HCT116 (cell line): Measurements from ENCODE around the gene DTYMK. TPM values are rescaled to one million over a fixed set of nuclear protein-coding genes. Genes with fewer than 3 reads are reported as not detected.

Experiments used
- ATAC-seq: fragments of 200-7000 bp; cut with Tn5 transposase; 2 replicates; pipeline ENCODE4 v1.9.1; 2020; ENCODE audit warnings: mild to moderate bottlenecking, moderate library complexity
- BruUV-seq: library from RNA; stranded (reverse); fragments of 400-500 nt; replicated peaks from 2 replicates; lab custom pipeline; 2021; lab: Mats Ljungman, UMichigan
- CTCF ChIA-PET: fragments of 300-600 bp; sonication (Branson Sonifier 250); formaldehyde crosslinking; loops from one replicate; lab custom pipeline; 2021; ENCODE audit warnings: antibody characterized with exemption; lab: Charles Lee
- POLR2A ChIA-PET: fragments of 300-600, 350-600 bp; sonication (Branson Sonifier 250); formaldehyde crosslinking; loops from one replicate; lab custom pipeline; 2021; ENCODE audit warnings: antibody characterized with exemption; lab: Charles Lee
- RAD21 ChIA-PET, 2 experiments: fragments of 300-600 bp; sonication (Branson Sonifier 250); formaldehyde crosslinking; loops; one replicate each; lab custom pipeline; 2023; ENCODE audit warnings: low total read pairs in 2 of 2; ENCODE audit not compliant: uncharacterized antibody in 2 of 2, unreplicated experiment in 2 of 2, low non-redundant PET in 1 of 2; lab: Charles Lee
- DNase-seq: peaks from one replicate; pipeline ENCODE4 v3.0.0-alpha.2; 2010; ENCODE audit warnings: low read depth, low spot score
- H2AFZ ChIP-seq: fragments of 200-600 bp; shearing (Covaris generic), sonication (generic); 2 replicates; pipeline ENCODE4 v1.6.1; 2017; ENCODE audit warnings: low read depth, mixed run types, mixed read lengths, antibody characterized with exemption, low read length; ENCODE audit not compliant: poor library complexity, severe bottlenecking
- H3K27ac ChIP-seq: 2 replicates; pipeline ENCODE4 v1.5.1; 2012; ENCODE audit warnings: low read depth, low read length
- H3K27me3 ChIP-seq: fragments of 200-600 bp; sonication (generic); 2 replicates; pipeline ENCODE4 v1.6.1; 2016; ENCODE audit warnings: mixed run types, low read length, mixed read lengths; ENCODE audit not compliant: insufficient read depth
- H3K36me3 ChIP-seq, 2 experiments: fragments of 200-500 bp in 1 of 2; fragments of 200-600 bp in 1 of 2; sonication (Bioruptor generic) in 1 of 2; sonication (generic) in 1 of 2; 2 replicates each; pipeline versions ENCODE4 v1.5.1 to v1.6.1; 2014 to 2016; ENCODE audit warnings: low read length in 2 of 2, inconsistent platforms in 1 of 2, mixed read lengths in 1 of 2, mixed run types in 1 of 2; ENCODE audit not compliant: insufficient read depth in 2 of 2, control insufficient read depth in 1 of 2
- H3K4me1 ChIP-seq, 2 experiments: fragments of 200-600 bp in 1 of 2; sonication (generic) in 1 of 2; 2 replicates each; pipeline versions ENCODE4 v1.5.1 to v1.6.1; 2012 to 2017; ENCODE audit warnings: low read length in 2 of 2, inconsistent platforms in 1 of 2, mild to moderate bottlenecking in 1 of 2, mixed read lengths in 1 of 2, mixed run types in 1 of 2, moderate library complexity in 1 of 2; ENCODE audit not compliant: insufficient read depth in 2 of 2, control insufficient read depth in 1 of 2
- H3K4me2 ChIP-seq: fragments of 200-600 bp; sonication (generic); 2 replicates; pipeline ENCODE4 v1.6.1; 2017; ENCODE audit warnings: mixed run types, low read length, mixed read lengths
- H3K4me3 ChIP-seq, 2 experiments: fragments of 200-600 bp in 1 of 2; sonication (generic) in 1 of 2; replicated peaks in 1 of 2; 2 replicates each; pipeline ENCODE4 v1.5.1; 2011 to 2016; ENCODE audit warnings: low read length in 2 of 2, control low read depth in 1 of 2, low read depth in 1 of 2, mild to moderate bottlenecking in 1 of 2, mixed read lengths in 1 of 2, mixed run types in 1 of 2
- H3K79me2 ChIP-seq: fragments of 200-600 bp; sonication (generic); 2 replicates; pipeline ENCODE4 v1.6.1; 2017; ENCODE audit warnings: mild to moderate bottlenecking, mixed run types, low read length, moderate library complexity, mixed read lengths; ENCODE audit not compliant: insufficient read depth
- H3K9ac ChIP-seq: fragments of 200-600 bp; sonication (generic); 2 replicates; pipeline ENCODE4 v1.6.1; 2016; ENCODE audit warnings: low read length, mixed read lengths
- H3K9me2 ChIP-seq: fragments of 200-600 bp; sonication (generic), shearing (Covaris generic); 2 replicates; pipeline ENCODE4 v1.6.1; 2017; ENCODE audit warnings: mixed run types, mild to moderate bottlenecking, moderate library complexity; ENCODE audit not compliant: insufficient read depth
- H3K9me3 ChIP-seq, 2 experiments: fragments of 200-500 bp in 1 of 2; fragments of 200-600 bp in 1 of 2; sonication (Bioruptor generic) in 1 of 2; sonication (generic) in 1 of 2; 2 replicates each; pipeline ENCODE4 v1.6.1; 2014 to 2017; ENCODE audit warnings: low read length in 2 of 2, mixed read lengths in 2 of 2, inconsistent platforms in 1 of 2, low read depth in 1 of 2, mild to moderate bottlenecking in 1 of 2, mixed run types in 1 of 2, moderate library complexity in 1 of 2; ENCODE audit not compliant: control insufficient read depth in 1 of 2, insufficient read depth in 1 of 2
- H4K20me1 ChIP-seq: fragments of 200-600 bp; sonication (generic), shearing (Covaris generic); 2 replicates; pipeline ENCODE4 v1.6.1; 2017; ENCODE audit warnings: mixed run types, mild to moderate bottlenecking, moderate library complexity; ENCODE audit not compliant: insufficient read depth
- CBX3 ChIP-seq: IDR thresholded peaks from 2 replicates; pipeline ENCODE4 v1.6.1; 2012; ENCODE audit warnings: low read depth
- CEBPB ChIP-seq: IDR thresholded peaks from 2 replicates; pipeline ENCODE4 v1.6.1; 2012; ENCODE audit warnings: low read depth
- ELF1 ChIP-seq: IDR thresholded peaks from 2 replicates; pipeline ENCODE4 v1.6.1; 2012; ENCODE audit warnings: low read depth, borderline replicate concordance
- EZH2phosphoT487 ChIP-seq: fragments of 200-600 bp; IDR thresholded peaks from 2 replicates; pipeline ENCODE4 v1.6.1; 2018; ENCODE audit warnings: antibody characterized with exemption, borderline replicate concordance
- JUND ChIP-seq: IDR thresholded peaks from 2 replicates; pipeline ENCODE4 v1.6.1; 2012
- POLR2AphosphoS5 ChIP-seq: IDR thresholded peaks from 2 replicates; pipeline ENCODE4 v1.6.1; 2011; ENCODE audit warnings: mild to moderate bottlenecking, low read depth, low read length, moderate library complexity
- RAD21 ChIP-seq: IDR thresholded peaks from 2 replicates; pipeline ENCODE4 v1.6.1; 2012; ENCODE audit warnings: low read depth, mild to moderate bottlenecking
- SIN3A ChIP-seq: IDR thresholded peaks from 2 replicates; pipeline ENCODE4 v1.6.1; 2012; ENCODE audit warnings: low read depth
- YY1 ChIP-seq: IDR thresholded peaks from 2 replicates; pipeline ENCODE4 v1.6.1; 2011; ENCODE audit warnings: low read length, low read depth, moderate library complexity, mild to moderate bottlenecking; ENCODE audit not compliant: insufficient replicate concordance; ENCODE audit errors: extremely low read depth
- ZNF274 ChIP-seq: fragments of 200-500 bp; sonication (Bioruptor generic); IDR thresholded peaks from 2 replicates; pipeline ENCODE4 v1.6.1; 2014; ENCODE audit warnings: mild to moderate bottlenecking, low read depth, low read length, inconsistent platforms
- intact Hi-C: fragments of 100-400 bp; cut with micrococcal nuclease; formaldehyde crosslinking; loops from 2 replicates; pipeline ENCODE4 v1.10.0; 2022
- total RNA-seq: library from RNA; stranded (reverse); gene quantifications from one replicate; pipeline ENCODE4 v1.2.1, GENCODE V29; 2021; ENCODE audit not compliant: unreplicated experiment
- TF ChIP-seq, protein P1 (sequence below): IDR thresholded peaks from 2 replicates; pipeline ENCODE4 v1.6.1; 2012
- TF ChIP-seq, protein P2 (sequence below): IDR thresholded peaks from 2 replicates; pipeline ENCODE4 v1.6.1; 2012

Gene DTYMK
- total RNA-seq, 1 experiment from 2014 or later: 83.3 TPM

DNA sequence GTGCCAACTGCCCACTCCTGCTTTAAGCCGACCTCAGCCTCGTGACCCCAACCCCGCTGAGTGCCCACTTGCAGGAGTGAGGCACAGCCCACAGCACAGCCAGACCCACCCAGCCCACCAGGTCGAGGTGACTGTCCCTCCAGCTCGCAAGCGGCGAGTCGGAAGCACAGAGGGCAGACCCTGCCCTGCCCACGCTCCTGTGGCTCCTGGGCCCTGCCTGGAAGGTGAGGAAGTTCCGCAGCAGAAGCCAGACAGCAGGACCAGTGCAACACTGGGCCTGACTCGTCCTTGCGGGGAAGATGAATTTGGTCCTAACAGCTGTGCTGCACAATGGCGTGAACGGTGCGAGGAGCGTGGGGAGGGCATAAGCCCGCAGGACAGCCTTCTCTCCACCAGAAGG, 9.9 kb downstream of the DTYMK start:
- Histone ChIP-seq H3K27me3 (no peaks in the 10 kb centered on the region), H3K4me3 (no peak overlapping the region), H2AFZ (no peak overlapping the region), H3K4me1 (peaks cover 0 to 3% of the 10 kb centered on the region in 2 experiments; a peak in 2 of 4 replicates), H3K9me3 (no peaks in the 10 kb centered on the region), H3K9ac (no peak overlapping the region), H3K79me2 (peaks cover 18% of the 10 kb centered on the region), H3K27ac (no peak overlapping the region), H4K20me1 (no peaks in the 10 kb centered on the region), H3K9me2 (no peaks in the 10 kb centered on the region), H3K36me3 (peaks cover 27 to 29% of the 10 kb centered on the region in 2 experiments), H3K4me2 (no peak overlapping the region)
- ChIA-PET POLR2A (interaction anchor here (1.8 kb wide), 1 partner anchor 10 kb away, joined by 4 read pairs; the partner anchor contains the start of gene DTYMK), RAD21 (no interaction called here), CTCF (no interaction called here)
- no peak for TF ChIP-seq ZNF274
- no peak for TF ChIP-seq JUND
- TF ChIP-seq, protein P1, sequence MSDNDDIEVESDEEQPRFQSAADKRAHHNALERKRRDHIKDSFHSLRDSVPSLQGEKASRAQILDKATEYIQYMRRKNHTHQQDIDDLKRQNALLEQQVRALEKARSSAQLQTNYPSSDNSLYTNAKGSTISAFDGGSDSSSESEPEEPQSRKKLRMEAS: no peak
- no peak for TF ChIP-seq CEBPB
- no peak for TF ChIP-seq ELF1
- TF ChIP-seq, protein P2, sequence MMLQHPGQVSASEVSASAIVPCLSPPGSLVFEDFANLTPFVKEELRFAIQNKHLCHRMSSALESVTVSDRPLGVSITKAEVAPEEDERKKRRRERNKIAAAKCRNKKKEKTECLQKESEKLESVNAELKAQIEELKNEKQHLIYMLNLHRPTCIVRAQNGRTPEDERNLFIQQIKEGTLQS: no peak
- TF ChIP-seq SIN3A: no peak
- no peak for TF ChIP-seq YY1
- TF ChIP-seq RAD21: no peak
- TF ChIP-seq POLR2AphosphoS5: no peak
- TF ChIP-seq CBX3: no peak
- ATAC-seq: no peak
- intact Hi-C loops: no loop called here
- BruUV-seq: no TSS peak
- no peak for DNase-seq

GRCh38 chr2:241675885-241676284, 10.7 kb downstream of the DTYMK start:
- DNase-seq: no peak
- peaks cover 0 to 3% of the 10 kb centered on the region in 2 experiments; a peak in 2 of 4 replicates for H3K4me1 ChIP-seq
- peaks cover 10% of the 10 kb centered on the region; the same call in 1 of the 2 replicates for H3K79me2 ChIP-seq
- H3K4me2 ChIP-seq: no peak overlapping the region
- POLR2A ChIA-PET: no interaction called here
- TF ChIP-seq YY1: no peak
- TF ChIP-seq EZH2phosphoT487: no peak
- no peak overlapping the region for H3K4me3 ChIP-seq
- CTCF ChIA-PET: no interaction called here
- H3K36me3 ChIP-seq: peaks cover 22 to 24% of the 10 kb centered on the region in 2 experiments
- RAD21 ChIA-PET: no interaction called here
- no peak overlapping the region for H3K9ac ChIP-seq
- no TSS peak for BruUV-seq
- H2AFZ ChIP-seq: no peak overlapping the region
- H4K20me1 ChIP-seq: no peaks in the 10 kb centered on the region
- ATAC-seq: no peak
- H3K9me3 ChIP-seq: no peaks in the 10 kb centered on the region
- no peaks in the 10 kb centered on the region for H3K9me2 ChIP-seq
- intact Hi-C loops: no loop called here
- no peak overlapping the region for H3K27ac ChIP-seq
- H3K27me3 ChIP-seq: no peaks in the 10 kb centered on the region
